ENCODE measurements around the gene ZNF365. TPM values are rescaled to one million over a fixed set of nuclear protein-coding genes. Genes with fewer than 3 reads are reported as not detected.
"Not testable (repeated sequence)": the region's sequence is repeated elsewhere in the genome, so short reads cannot be mapped to it uniquely, and the experiment has no call there.

The ZNF365 gene
- total RNA-seq, 2 donors from 2014 or later, result not detected

- DNase-seq (ENCODE audit: low spot score in 2 of 2), result no peak
- no peak for ATAC-seq
Observed at GRCh38 chr10:62373639-62373994, 552 bp upstream of the ZNF365 start.

GRCh38 chr10:62374862-62375710 lies 917 bp downstream of the ZNF365 start:
- peaks cover 0 to 5% of the 10 kb centered on the region in 2 donors for H3K36me3 Mint-ChIP-seq
- H3K9me3 Mint-ChIP-seq, result no peaks in the 10 kb centered on the region
- ATAC-seq (no peak), DNase-seq (ENCODE audit: low spot score in 2 of 2) (no peak)
- no peak overlapping the region for H3K27ac Mint-ChIP-seq

More at GRCh38 chr10:62373639-62373994, 552 bp upstream of the ZNF365 start:
- Mint-ChIP-seq H3K9me3 (no peaks in the 10 kb centered on the region), H3K36me3 (peaks cover 0 to 5% of the 10 kb centered on the region in 2 donors), H3K27ac (no peak overlapping the region)

- no peak for DNase-seq (ENCODE audit: low spot score in 2 of 2)
- H3K9me3 Mint-ChIP-seq, result no peaks in the 10 kb centered on the region
- no peak overlapping the region for H3K27ac Mint-ChIP-seq
- no peak for ATAC-seq
- peaks cover 0 to 5% of the 10 kb centered on the region in 2 donors for H3K36me3 Mint-ChIP-seq
Observed at GRCh38 chr10:62376071-62377025, 2.2 kb downstream of the ZNF365 start.

GRCh38 chr10:62377026-62377415 lies 2.9 kb downstream of the ZNF365 start:
- no peak overlapping the region for H3K27ac Mint-ChIP-seq
- peaks cover 0 to 5% of the 10 kb centered on the region in 2 donors for H3K36me3 Mint-ChIP-seq
- H3K9me3 Mint-ChIP-seq, result no peaks in the 10 kb centered on the region
- ATAC-seq (no peak), DNase-seq (ENCODE audit: low spot score in 2 of 2) (no peak)

- no peak overlapping the region for H3K27ac Mint-ChIP-seq
- DNase-seq (ENCODE audit: low spot score in 2 of 2), result no peak
- ATAC-seq, result no peak
- no peaks in the 10 kb centered on the region for H3K9me3 Mint-ChIP-seq
- peaks cover 0 to 5% of the 10 kb centered on the region in 2 donors for H3K36me3 Mint-ChIP-seq
Observed at GRCh38 chr10:62377966-62378365, 3.8 kb downstream of the ZNF365 start.

- not testable (repeated sequence) for ATAC-seq
Observed at GRCh38 chr10:62378877-62379276, 4.7 kb downstream of the ZNF365 start.

GRCh38 chr10:62379394-62379793 lies 5.2 kb downstream of the ZNF365 start:
- H3K27ac Mint-ChIP-seq, result no peak overlapping the region
- no peak for ATAC-seq
- H3K9me3 Mint-ChIP-seq, result no peaks in the 10 kb centered on the region

More at GRCh38 chr10:62378877-62379276, 4.7 kb downstream of the ZNF365 start:
- DNase-seq (ENCODE audit: low spot score in 2 of 2); H3K27ac Mint-ChIP-seq; H3K9me3 Mint-ChIP-seq; H3K36me3 Mint-ChIP-seq: not testable (repeated sequence)

GRCh38 chr10:62380016-62380415 lies 5.8 kb downstream of the ZNF365 start:
- ATAC-seq, result no peak
- no peak for DNase-seq (ENCODE audit: low spot score in 2 of 2)
- Mint-ChIP-seq H3K36me3 (no peaks in the 10 kb centered on the region), H3K27ac (no peak overlapping the region), H3K9me3 (no peaks in the 10 kb centered on the region)

More at GRCh38 chr10:62379394-62379793, 5.2 kb downstream of the ZNF365 start:
- H3K36me3 Mint-ChIP-seq, result no peaks in the 10 kb centered on the region
- DNase-seq (ENCODE audit: low spot score in 2 of 2), result no peak

GRCh38 chr10:62381385-62382102 lies 7.4 kb downstream of the ZNF365 start:
- Mint-ChIP-seq H3K9me3 (no peaks in the 10 kb centered on the region), H3K27ac (peak overlapping the region in 1 of 2 donors; percentile 27), H3K36me3 (no peaks in the 10 kb centered on the region)
- DNase-seq (ENCODE audit: low spot score in 2 of 2) (no peak), ATAC-seq (no peak)

GRCh38 chr10:62382831-62383230 lies 8.7 kb downstream of the ZNF365 start:
- Mint-ChIP-seq H3K27ac (no peak overlapping the region), H3K36me3 (no peaks in the 10 kb centered on the region), H3K9me3 (no peaks in the 10 kb centered on the region)
- ATAC-seq (no peak), DNase-seq (ENCODE audit: low spot score in 2 of 2) (no peak)

GRCh38 chr10:62384057-62384446 lies 9.9 kb downstream of the ZNF365 start:
- H3K36me3 Mint-ChIP-seq, result no peaks in the 10 kb centered on the region
- no peak overlapping the region for H3K27ac Mint-ChIP-seq

GRCh38 chr10:62384447-62385081 lies 10.4 kb downstream of the ZNF365 start:
- ATAC-seq (peak; percentile 30 to 55), DNase-seq (ENCODE audit: low spot score in 2 of 2) (no peak)
- H3K36me3 Mint-ChIP-seq, result no peaks in the 10 kb centered on the region
- H3K27ac Mint-ChIP-seq, result no peak overlapping the region
- H3K9me3 Mint-ChIP-seq, result peaks cover 0 to 5% of the 10 kb centered on the region in 2 donors

More at GRCh38 chr10:62384057-62384446, 9.9 kb downstream of the ZNF365 start:
- DNase-seq (ENCODE audit: low spot score in 2 of 2), result no peak
- H3K9me3 Mint-ChIP-seq, result peaks cover 0 to 5% of the 10 kb centered on the region in 2 donors
- peak; percentile 73 to 95 for ATAC-seq

- Mint-ChIP-seq H3K36me3 (no peaks in the 10 kb centered on the region), H3K9me3 (peaks cover 0 to 5% of the 10 kb centered on the region in 2 donors), H3K27ac (no peak overlapping the region)
- DNase-seq (ENCODE audit: low spot score in 2 of 2), result no peak
- ATAC-seq, result no peak
Observed at GRCh38 chr10:62386356-62387320, 12.5 kb downstream of the ZNF365 start.

GRCh38 chr10:62388328-62388727 lies 14.2 kb downstream of the ZNF365 start:
- Mint-ChIP-seq H3K36me3 (no peaks in the 10 kb centered on the region), H3K27ac (no peak overlapping the region), H3K9me3 (peaks cover 0 to 5% of the 10 kb centered on the region in 2 donors)
- no peak for ATAC-seq
- DNase-seq (ENCODE audit: low spot score in 2 of 2), result no peak

GRCh38 chr10:62390497-62391176 lies 16.5 kb downstream of the ZNF365 start:
- H3K36me3 Mint-ChIP-seq, result no peaks in the 10 kb centered on the region
- peaks cover 0 to 5% of the 10 kb centered on the region in 2 donors for H3K9me3 Mint-ChIP-seq
- no peak for DNase-seq (ENCODE audit: low spot score in 2 of 2)
- no peak overlapping the region for H3K27ac Mint-ChIP-seq
- ATAC-seq, result no peak
